HEK293 (cell line): ENCODE measurements around the gene SCTR.
A peak's percentile ranks its signal among the peaks of the same experiment; 100 is the strongest.

ENCODE experiments used
- CTCF ChIA-PET: fragments of 350-600 bp; formaldehyde crosslinking; extraction: SDS; loops from one replicate; lab custom pipeline; 2021; ENCODE audit warnings: antibody characterized with exemption; lab: Yijun Ruan, JAX
- POLR2A ChIA-PET: fragments of 300-600 bp; formaldehyde crosslinking; extraction: SDS; loops from one replicate; lab custom pipeline; 2020; ENCODE audit warnings: antibody characterized with exemption, inconsistent platforms; lab: Yijun Ruan, JAX
- H3K27ac ChIP-seq: fragments of 200-500 bp; sonication (Bioruptor generic); 2 replicates; pipeline ENCODE4 v1.5.1; 2014; ENCODE audit warnings: low read depth, low read length, control low read depth, inconsistent platforms; ENCODE audit errors: extremely low read depth
- H3K36me3 ChIP-seq, 2 experiments: fragments of 200-500 bp in 1 of 2; sonication (Bioruptor generic) in 1 of 2; 1 replicate in 1 of 2; 2 replicates in 1 of 2; pipeline ENCODE4 v1.5.1; 2014 to 2017; ENCODE audit warnings: inconsistent platforms in 2 of 2, low read length in 2 of 2; ENCODE audit not compliant: control insufficient read depth in 2 of 2, insufficient read depth in 1 of 2
- H3K4me1 ChIP-seq: fragments of 200-500 bp; sonication (Bioruptor generic); 2 replicates; pipeline ENCODE4 v1.5.1; 2014; ENCODE audit warnings: mild to moderate bottlenecking, low read length, inconsistent platforms; ENCODE audit not compliant: control insufficient read depth, insufficient read depth
- H3K4me3 ChIP-seq: 2 replicates; pipeline ENCODE4 v1.5.1; 2011; ENCODE audit warnings: low read depth, mild to moderate bottlenecking, control low read depth, low read length, moderate library complexity
- H3K9me3 ChIP-seq: fragments of 200-500 bp; sonication (Bioruptor generic); 2 replicates; pipeline ENCODE4 v1.5.1; 2014; ENCODE audit warnings: low read depth, low read length, inconsistent platforms; ENCODE audit not compliant: control insufficient read depth, insufficient read depth
- KLF16 ChIP-seq: fragments of 450-650 bp; formaldehyde crosslinking; IDR thresholded peaks from 2 replicates; pipeline ENCODE4 v1.5.1; 2017; ENCODE audit warnings: missing biosample characterization, missing genetic modification characterization
- MEIS1 ChIP-seq: sonication (generic); formaldehyde crosslinking; IDR thresholded peaks from 2 replicates; pipeline ENCODE4 v1.8.1; 2022; ENCODE audit warnings: missing genetic modification reagents, mild to moderate bottlenecking, borderline replicate concordance
- MYNN ChIP-seq: fragments of 450-650 bp; formaldehyde crosslinking; IDR thresholded peaks from 2 replicates; pipeline ENCODE4 v1.5.1; 2016; ENCODE audit warnings: missing biosample characterization, missing genetic modification characterization, borderline replicate concordance
- SETDB1 ChIP-seq: IDR thresholded peaks from one replicate; pipeline ENCODE4 v1.6.1; 2017; ENCODE audit warnings: mild to moderate bottlenecking, low read length, moderate library complexity, mixed read lengths; ENCODE audit not compliant: insufficient read length
- TSHZ1 ChIP-seq: fragments of 450-650 bp; formaldehyde crosslinking; IDR thresholded peaks from 2 replicates; pipeline ENCODE4 v1.5.1; 2016; ENCODE audit warnings: missing biosample characterization, missing genetic modification characterization, borderline replicate concordance
- ZBTB11 ChIP-seq: fragments of 450-650 bp; formaldehyde crosslinking; conservative IDR thresholded peaks from 2 replicates; pipeline ENCODE4 v1.5.1; 2016; ENCODE audit warnings: low read depth, missing biosample characterization, missing genetic modification characterization
- ZBTB7A ChIP-seq: fragments of 450-650 bp; formaldehyde crosslinking; IDR thresholded peaks from 2 replicates; pipeline ENCODE4 v1.5.1; 2016; ENCODE audit warnings: low read depth, missing biosample characterization, missing genetic modification characterization
- ZFHX2 ChIP-seq: fragments of 450-650 bp; formaldehyde crosslinking; conservative IDR thresholded peaks from 2 replicates; pipeline ENCODE4 v1.5.1; 2016; ENCODE audit warnings: missing biosample characterization, missing genetic modification characterization
- ZIC2 ChIP-seq: fragments of 450-650 bp; formaldehyde crosslinking; IDR thresholded peaks from 2 replicates; pipeline ENCODE4 v1.5.1; 2016; ENCODE audit warnings: missing biosample characterization, missing genetic modification characterization
- ZNF292 ChIP-seq: fragments of 450-650 bp; formaldehyde crosslinking; IDR thresholded peaks from 2 replicates; pipeline ENCODE4 v1.5.1; 2016; ENCODE audit warnings: low read depth, missing biosample characterization, missing genetic modification characterization, borderline replicate concordance
- ZNF433 ChIP-seq: fragments of 450-650 bp; formaldehyde crosslinking; IDR thresholded peaks from 2 replicates; pipeline ENCODE4 v1.5.1; 2016; ENCODE audit warnings: missing biosample characterization, missing genetic modification characterization, low read depth
- ZNF501 ChIP-seq: fragments of 450-650 bp; formaldehyde crosslinking; IDR thresholded peaks from 2 replicates; pipeline ENCODE4 v1.5.1; 2016; ENCODE audit warnings: missing biosample characterization, missing genetic modification characterization
- ZNF513 ChIP-seq: fragments of 450-650 bp; IDR thresholded peaks from 2 replicates; pipeline ENCODE4 v1.5.1; 2018; ENCODE audit warnings: missing biosample characterization, missing genetic modification characterization
- ZNF521 ChIP-seq: fragments of 450-650 bp; formaldehyde crosslinking; IDR thresholded peaks from 2 replicates; pipeline ENCODE4 v1.5.1; 2017; ENCODE audit warnings: missing biosample characterization, mild to moderate bottlenecking, missing genetic modification characterization
- ZNF544 ChIP-seq: fragments of 450-650 bp; formaldehyde crosslinking; IDR thresholded peaks from 2 replicates; pipeline ENCODE4 v1.5.0; 2017; ENCODE audit warnings: missing biosample characterization, missing genetic modification characterization
- ZNF707 ChIP-seq: fragments of 450-650 bp; formaldehyde crosslinking; IDR thresholded peaks from 2 replicates; pipeline ENCODE4 v1.5.1; 2016; ENCODE audit warnings: missing biosample characterization, missing genetic modification characterization
- ZNF76 ChIP-seq: fragments of 450-650 bp; formaldehyde crosslinking; IDR thresholded peaks from 2 replicates; pipeline ENCODE4; 2016; ENCODE audit warnings: low read depth, missing biosample characterization, missing genetic modification characterization, borderline replicate concordance
- ZSCAN16 ChIP-seq: fragments of 450-650 bp; formaldehyde crosslinking; IDR thresholded peaks from 2 replicates; pipeline ENCODE4 v1.5.1; 2016; ENCODE audit warnings: missing biosample characterization, missing genetic modification characterization

SCTR gene

DNA sequence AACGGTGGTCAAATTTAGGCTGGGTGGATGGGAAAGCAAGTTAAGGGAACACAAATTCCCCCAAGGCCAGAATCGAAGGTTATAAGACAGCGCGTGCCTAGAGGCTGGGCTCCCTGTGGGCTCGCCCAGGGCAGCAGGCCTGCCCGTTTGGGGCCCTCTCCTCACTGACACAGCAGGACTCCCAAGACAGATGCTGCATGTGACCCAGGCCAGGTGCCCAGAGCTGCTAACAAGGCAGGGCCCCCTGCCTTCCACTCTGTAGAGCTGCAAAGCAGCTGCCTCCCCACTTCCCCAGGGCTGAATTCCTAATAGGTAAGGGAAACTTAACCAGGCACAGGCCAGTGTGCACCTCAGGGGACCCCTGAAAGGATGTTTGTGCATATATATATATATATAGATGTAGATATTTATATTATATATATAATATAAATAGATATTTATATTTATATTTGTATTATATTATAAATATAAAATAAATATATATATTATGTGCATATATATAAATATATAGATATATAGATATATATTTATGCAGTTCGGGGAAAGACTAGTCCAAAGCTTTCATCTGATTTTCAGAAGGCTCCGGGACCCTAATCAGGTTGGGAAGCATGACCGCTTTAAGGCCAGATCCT lies 48.9 kb downstream of the SCTR start:
- CTCF ChIA-PET = interaction anchor here (0.5 to 5.4 kb wide), 28 partner anchors 10 to 1620 kb away, joined by 3 to 64 read pairs (median 6); no protein-coding TSS in a partner anchor
- POLR2A ChIA-PET = no interaction called here
- no peaks in the 10 kb centered on the region for H3K9me3 ChIP-seq
- no peaks in the 10 kb centered on the region for H3K4me1 ChIP-seq
- no peak overlapping the region for H3K27ac ChIP-seq
- TF ChIP-seq ZIC2 (tag by site-specific recombination) = peak; percentile 62
- TF ChIP-seq ZBTB11 = no peak
- no peak overlapping the region for H3K4me3 ChIP-seq
- H3K36me3 ChIP-seq = no peaks in the 10 kb centered on the region

DNA sequence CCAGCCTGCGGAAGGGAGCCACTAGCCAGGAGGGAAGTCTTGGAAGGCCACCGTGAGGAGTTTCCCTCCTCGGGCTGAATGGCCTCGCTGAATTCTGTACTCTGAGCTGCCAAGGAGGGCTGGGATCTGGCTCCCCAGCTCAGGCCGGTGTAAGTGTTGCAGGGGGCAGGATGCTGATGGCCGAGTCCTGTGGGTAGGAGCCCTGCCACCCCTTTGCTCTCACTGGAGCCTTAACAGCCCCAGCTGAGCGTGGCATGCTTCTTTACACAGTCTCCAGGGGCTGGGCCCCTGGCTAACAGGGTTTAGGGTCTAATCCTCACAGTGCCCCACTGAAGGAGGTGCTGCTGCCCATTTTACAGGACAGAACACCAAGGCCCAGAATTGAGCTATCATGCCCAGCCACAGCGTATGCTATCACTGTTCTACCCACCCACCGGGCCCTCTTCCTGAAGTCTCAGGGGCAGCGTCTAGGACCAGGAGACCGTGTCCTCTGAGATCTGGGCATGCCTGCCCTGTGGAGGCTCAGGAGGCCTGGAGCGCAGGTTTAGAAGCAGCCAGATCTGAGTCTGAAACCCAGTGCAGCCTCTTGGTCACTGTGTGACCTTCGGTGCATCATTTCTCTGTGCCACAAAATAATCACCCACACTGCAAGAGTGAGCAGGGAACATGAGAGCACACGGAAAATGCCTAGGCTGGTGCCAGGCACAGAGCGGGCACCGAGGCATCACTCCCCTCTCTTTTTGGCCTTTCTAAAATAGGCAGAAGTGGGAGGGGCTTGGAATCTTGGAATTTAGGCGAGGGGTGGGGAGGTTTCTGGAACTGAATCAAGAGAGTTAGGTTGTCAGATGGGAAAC lies 49.7 kb downstream of the SCTR start:
- H3K36me3 ChIP-seq = no peaks in the 10 kb centered on the region
- ChIA-PET POLR2A (no interaction called here), CTCF (interaction anchor here (1.0 to 3.4 kb wide), 5 partner anchors 12 to 69 kb away, joined by 3 to 46 read pairs (median 20); no protein-coding TSS in a partner anchor)
- no peaks in the 10 kb centered on the region for H3K9me3 ChIP-seq
- peaks cover 4% of the 10 kb centered on the region; the same call in 1 of the 2 replicates for H3K4me1 ChIP-seq
- H3K4me3 ChIP-seq = no peak overlapping the region
- no peak overlapping the region for H3K27ac ChIP-seq
- no peak for TF ChIP-seq ZNF521

DNA sequence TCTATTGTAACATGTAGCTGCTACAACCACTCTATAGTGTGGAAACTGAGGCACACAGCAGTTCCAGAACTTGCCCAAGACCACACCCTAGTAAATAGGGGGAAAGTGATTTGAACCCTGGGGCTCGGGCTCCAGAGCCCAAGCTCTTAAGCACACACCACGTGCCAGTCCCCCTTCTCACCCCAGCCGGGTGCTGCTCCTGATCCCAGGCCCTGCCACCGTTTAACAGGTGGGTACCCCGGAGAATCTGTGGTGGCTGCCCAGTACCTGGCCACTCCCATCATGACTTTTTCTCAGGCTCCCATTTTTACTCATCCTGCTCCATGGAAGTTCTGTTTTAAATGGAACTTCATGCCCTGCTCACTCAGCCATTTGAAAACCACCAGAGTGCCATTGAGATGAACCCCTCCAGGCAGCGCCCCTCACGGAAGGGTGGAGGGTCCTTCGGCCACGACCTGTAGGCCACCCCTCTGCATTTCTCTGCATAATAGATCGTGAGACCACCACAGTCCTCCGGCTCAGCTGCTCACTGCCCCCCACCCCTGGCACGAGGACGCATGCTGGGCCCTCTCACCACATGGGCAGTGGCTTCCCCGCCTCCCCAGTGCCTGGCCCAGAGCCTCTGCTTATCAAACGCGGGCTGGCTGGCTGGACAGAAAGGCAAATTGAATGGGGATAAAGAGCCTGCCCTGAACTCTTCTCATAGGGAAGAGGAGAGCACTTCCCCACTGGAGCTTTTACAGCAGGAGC lies 50.5 kb downstream of the SCTR start:
- H3K36me3 ChIP-seq = no peaks in the 10 kb centered on the region
- CTCF ChIA-PET = interaction anchor here (1.0 to 1.7 kb wide), 3 partner anchors 57 to 67 kb away, joined by 3 to 14 read pairs (median 3); no protein-coding TSS in a partner anchor

More for the DNA sequence above, 50.5 kb downstream of the SCTR start:
- Histone ChIP-seq H3K4me1 (peaks cover 4% of the 10 kb centered on the region; the same call in 1 of the 2 replicates), H3K9me3 (no peaks in the 10 kb centered on the region), H3K27ac (no peak overlapping the region), H3K4me3 (no peak overlapping the region)
- POLR2A ChIA-PET = no interaction called here
- TF ChIP-seq SETDB1 = no peak
- no peak for TF ChIP-seq ZNF76 (tag by site-specific recombination)
- no peak for TF ChIP-seq TSHZ1 (tag by site-specific recombination)
- no peak for TF ChIP-seq KLF16 (tag by site-specific recombination)
- TF ChIP-seq MYNN (tag by site-specific recombination) = no peak
- TF ChIP-seq MEIS1 (CRISPR knock-in tag) = no peak
- no peak for TF ChIP-seq ZSCAN16
- no peak for TF ChIP-seq ZNF513 (tag by site-specific recombination)
- no peak for TF ChIP-seq ZNF544
- TF ChIP-seq ZFHX2 = no peak
- TF ChIP-seq ZNF707 (tag by site-specific recombination) = no peak
- TF ChIP-seq ZNF501 (tag by site-specific recombination) = no peak
- no peak for TF ChIP-seq ZBTB7A (tag by site-specific recombination)
- TF ChIP-seq ZNF433 (tag by site-specific recombination) = no peak
- no peak for TF ChIP-seq ZNF292 (tag by site-specific recombination)
